NCI-H510A (cell line): Measurements from ENCODE around the gene MCM6.

Experiments used
- DNase-seq: peaks from one replicate; lab custom pipeline; 2025; lab: John Stamatoyannopoulos, UW

MCM6 gene

DNA sequence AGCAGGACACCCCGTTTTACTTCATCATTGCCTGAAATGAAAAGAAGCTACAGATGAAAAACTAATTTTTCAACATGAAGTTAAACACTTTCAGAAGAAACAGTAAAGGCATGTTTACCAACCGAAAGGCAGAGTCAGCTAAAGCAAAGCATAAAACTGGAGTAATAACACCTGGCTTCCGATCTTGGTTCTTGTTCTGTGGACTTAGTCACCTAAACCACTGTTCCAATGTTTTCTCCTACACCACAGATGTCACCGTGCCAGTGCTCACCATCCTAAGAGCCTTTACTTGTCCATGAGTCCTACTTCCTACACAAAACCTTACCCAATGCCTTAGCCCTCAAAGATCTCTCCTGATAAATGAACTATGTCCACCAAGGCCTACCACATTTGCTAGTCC lies 13.5 kb downstream of the MCM6 start:
- no peak for DNase-seq

DNA sequence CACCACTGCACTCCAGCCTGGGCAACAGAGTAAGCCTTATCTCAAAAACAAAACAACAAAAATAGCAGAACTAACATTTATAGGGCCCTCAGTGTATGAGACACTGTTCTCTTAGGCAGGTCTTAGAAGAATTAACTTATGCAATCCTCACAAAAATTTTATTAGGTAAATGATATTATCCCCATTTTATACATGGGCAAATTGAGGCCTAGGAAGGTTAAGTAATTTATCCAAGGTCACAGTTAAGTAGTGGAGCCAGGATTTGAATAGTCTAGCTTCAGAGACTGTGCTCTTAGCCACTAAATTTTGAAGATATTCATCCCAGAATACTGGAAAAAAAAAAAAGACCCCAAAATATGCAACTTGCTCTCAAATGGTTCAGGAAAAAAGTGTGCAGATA lies 22.8 kb downstream of the MCM6 start:
- no peak for DNase-seq

DNA sequence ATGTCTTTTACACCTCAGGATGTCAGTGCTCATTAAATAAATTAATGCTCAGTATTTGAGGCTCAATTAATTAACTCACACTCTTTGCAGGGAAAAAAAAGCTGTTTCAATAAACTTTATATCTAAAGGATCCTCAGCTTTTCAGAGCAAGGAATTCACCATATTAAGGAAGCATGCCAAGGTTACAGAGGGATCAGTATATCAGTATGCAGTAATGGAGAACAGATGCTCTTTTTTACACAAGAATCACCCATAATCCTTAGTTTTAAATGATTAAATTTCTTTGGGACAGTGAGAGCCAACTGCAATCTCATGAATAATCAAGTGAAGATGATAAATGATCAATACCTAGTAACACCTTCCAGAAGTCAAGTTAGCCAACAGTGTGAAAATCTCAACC lies 24.4 kb downstream of the MCM6 start:
- DNase-seq, result no peak

DNA sequence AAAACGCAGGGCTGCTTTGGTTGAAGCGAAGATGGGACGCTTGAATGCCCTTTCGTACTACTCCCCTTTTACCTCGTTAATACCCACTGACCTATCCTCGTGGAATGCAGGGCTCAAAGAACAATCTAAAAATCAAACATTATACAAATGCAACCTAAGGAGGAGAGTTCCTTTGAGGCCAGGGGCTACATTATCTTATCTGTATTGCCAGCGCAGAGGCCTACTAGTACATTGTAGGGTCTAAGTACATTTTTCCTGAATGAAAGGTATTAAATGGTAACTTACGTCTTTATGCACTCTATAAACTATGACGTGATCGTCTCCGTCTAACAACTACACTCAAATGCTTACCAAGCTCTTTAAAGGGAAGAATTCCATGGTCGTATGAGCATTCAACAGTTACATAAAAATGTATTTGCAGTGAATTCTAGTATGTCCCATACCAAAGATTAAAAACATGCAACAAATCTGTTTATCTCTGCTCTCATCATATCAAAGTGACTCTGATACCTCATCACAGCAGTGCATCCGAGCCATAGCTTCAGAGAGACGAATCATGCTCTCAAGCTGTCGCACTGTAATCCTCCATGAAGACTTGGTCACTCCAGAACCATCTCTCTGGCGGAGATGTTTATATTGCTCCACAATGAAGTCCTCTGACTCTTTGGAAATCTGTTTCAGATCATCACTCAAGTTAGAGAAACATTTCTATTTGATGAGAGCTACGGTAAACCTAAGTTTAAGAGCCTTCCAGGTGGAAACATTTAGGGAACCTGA lies 25.2 kb downstream of the MCM6 start:
- no peak for DNase-seq

DNA sequence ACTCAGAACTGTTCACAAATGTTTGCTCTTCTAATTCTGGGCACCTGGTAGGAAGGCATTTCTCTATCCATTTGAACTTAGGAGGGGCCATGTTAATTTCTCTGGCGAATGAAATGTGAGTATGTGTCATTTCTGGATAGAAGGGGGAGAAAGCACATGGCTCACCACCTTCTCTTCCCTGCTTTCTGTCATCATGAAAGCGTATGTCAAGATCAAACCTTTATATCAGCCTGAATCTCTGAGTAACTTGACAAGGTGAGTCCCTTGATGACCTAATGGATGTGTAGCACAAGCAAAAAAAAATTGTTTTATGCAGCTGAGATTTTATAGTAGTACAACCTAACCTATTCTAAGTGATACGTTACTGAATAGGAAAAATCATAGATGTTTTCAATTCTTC lies 27.2 kb downstream of the MCM6 start:
- DNase-seq, result no peak

DNA sequence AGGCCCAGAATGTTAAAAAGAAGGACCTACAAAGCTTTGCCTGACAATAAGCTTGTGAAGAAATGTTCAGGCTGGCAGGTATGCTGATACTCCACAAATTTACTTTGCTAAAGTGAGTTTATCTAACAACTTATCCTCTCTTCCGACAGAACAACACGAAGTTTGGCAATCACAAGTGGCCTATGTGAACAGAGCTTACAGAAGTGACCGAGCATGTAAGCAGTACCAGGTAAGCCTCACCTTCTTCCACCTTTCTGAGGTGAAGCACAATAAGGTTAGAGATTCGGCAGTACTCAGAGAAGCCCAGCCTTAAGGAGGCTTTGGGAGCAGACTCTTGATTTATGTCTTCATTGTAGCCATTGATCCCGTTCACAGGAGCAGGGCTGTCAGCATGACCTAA lies 30.2 kb downstream of the MCM6 start:
- no peak for DNase-seq

DNA sequence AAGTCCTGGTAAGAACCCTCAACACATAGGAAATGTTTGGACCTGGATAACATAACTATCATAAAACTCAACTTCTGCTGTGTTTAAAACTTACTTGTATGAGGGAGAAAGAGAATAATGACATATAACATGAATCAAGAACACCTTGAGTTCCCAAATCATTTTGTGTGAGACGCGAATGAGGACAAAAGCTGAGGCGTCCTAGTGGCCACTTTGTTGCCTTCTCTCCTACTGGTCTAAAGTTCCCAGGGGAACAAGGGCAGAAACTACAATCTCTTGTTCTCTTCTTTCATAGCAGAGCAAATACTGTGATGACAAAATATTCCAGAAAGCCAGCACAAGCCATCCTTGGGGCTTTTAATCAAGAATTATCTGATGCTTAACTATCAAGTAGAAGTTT lies 31.0 kb downstream of the MCM6 start:
- DNase-seq, result no peak

DNA sequence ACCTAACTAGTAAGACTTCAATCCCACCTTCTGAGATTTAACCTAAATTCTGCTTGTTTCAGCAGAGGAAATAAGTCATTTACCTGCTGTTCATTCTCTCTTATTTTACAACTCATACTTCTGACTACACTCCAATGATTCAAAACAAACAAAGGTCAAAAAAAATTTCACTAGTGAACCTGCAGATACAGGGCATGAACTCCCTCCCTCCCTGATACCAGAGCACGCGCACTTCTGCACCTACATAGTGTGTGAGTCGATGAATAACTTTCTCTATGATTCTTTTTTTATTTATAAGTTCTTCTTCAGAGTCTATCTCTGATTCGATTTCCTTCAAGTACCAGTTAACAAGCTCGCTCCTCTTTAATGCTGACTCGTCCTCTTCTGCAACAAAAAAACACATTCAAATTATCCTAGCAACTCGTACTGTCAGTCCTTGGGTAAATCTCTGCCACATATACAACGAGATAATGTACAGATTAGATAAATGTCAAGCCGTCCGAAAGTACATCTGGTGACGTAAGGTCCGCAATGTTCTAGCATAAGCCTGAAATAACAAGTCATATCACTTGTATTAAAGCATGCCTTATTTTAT lies 31.8 kb downstream of the MCM6 start:
- DNase-seq, result no peak

DNA sequence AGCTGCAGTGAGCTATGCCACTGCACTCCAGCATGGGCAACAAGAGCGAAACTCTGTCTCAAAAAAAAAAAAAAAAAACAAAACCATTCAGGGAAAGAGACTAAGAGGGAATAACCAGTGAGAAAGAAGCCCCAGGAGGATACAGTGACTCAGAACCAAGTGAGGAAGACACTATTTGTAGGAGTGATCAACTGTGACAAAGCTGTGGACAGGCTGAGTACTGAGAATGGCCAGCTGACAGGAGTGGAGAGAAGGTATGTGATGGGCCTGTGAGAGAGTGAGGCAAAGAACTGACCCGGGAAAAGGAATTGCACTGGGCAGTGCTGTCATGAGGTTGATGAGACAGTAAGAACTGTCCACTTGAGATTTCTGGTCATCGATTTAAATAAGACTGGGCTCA lies 32.6 kb downstream of the MCM6 start:
- DNase-seq, result no peak

DNA sequence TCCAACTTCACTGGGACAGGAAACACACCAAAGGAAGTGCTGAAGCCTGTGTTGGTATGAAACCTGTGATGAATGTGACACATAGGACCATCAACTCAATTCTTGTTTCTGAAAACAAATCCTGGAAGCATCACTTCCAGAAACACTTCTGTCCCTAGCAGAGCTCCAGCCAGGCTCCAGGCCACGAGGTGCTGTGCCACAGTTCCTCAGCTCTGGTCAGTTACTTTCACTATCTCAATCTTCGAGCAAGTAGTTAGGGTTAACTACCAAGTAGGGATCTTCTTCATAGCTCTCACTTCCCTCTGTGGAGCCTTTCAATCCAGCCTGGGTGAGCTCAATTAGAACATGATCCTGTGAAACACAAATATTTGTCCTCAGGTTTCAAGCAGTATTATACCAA lies 35.6 kb downstream of the MCM6 start:
- DNase-seq, result no peak

DNA sequence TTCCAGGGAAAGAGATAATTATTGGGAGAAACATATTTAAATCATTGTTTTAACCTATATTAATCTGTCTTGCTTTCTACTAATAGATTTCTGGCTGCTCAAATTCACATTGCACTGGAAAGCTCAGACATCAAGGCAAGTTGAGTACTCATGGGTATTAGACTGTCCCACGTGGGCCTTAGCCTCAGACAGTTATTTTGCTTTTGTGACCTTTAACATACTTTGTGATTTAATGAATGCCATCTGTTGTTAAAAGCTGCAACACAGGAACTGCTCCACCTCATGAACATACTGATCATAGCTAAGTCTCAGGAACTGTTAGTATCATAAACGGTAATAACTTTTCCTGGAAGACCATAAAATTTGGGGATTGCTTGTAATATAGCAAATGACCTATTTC lies 36.5 kb downstream of the MCM6 start:
- DNase-seq, result no peak

DNA sequence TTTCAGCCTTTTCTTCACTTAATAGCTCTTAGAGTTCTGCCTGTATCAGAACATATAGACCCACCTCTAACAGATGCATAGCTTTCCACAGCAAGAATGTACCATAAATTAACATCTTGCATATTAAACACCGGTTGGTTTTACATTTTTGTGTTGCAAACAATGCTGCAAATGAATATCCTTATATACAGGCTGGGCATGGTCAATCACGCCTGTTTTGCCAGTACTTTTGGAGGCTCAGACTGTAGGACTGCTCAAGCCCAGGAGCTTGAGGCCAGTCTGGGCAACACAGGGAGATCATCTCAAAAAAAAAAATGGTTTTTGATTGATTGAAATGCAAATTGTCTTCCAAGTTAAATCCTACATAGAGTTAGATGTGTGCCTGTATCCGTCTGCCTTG lies 37.7 kb downstream of the MCM6 start:
- DNase-seq, result no peak

DNA sequence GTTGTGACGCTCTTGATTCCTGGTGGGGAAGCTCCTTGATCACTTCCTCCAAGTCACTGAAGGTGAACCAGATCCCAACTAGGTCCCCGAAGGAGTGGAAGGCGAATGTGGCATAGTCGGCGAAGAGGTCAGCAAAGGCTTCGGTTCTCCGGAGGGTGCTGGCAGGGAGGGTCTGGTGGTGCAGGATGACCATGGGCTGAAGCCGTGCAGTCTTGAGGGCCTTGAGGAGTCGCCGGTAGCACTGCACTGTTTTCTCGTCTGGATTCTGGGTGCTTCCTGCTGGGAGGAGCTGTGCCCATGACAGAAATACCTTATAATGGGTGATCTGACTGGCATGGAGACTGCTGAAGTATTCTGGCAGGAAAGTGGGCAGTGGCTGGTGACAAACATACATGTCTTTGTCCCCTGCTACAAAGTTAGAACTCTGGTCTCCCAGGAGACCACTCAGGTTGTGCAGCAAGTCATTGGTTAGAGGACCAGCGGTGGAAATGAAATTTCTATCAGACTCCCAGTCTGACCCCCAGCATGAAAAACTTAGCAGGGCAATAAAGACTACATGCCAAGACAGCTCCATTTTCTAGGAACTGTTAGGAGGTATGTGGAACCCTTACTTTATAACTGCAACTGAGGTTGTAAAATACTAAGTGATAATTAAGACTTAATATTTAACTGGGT lies 39.5 kb downstream of the MCM6 start, which contains the start of gene LCT:
LCT (minus strand) TSS at position 589 of the 675 bp plus-strand sequence; CDS start at position 574, 15 bp downstream.
- DNase-seq, result no peak

DNA sequence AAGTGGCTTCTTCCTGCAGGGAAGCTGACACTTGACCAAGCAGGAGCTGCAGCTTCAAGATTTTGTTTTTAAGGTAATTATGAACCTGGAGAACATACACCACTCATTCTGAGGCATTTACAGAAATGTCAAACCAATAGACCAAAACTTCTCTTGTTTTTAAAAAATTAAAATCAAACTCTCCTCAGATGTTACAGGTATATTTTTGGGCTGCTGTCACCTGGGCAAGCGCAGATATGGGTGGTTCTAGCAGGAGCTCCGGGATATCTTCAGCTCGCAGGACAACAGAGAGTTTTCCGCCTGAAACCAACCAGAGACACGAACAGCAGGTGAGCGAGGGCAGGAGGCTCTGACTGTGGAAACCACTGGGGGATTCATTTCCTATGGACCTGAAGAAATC lies 43.4 kb downstream of the MCM6 start:
- DNase-seq, result no peak

DNA sequence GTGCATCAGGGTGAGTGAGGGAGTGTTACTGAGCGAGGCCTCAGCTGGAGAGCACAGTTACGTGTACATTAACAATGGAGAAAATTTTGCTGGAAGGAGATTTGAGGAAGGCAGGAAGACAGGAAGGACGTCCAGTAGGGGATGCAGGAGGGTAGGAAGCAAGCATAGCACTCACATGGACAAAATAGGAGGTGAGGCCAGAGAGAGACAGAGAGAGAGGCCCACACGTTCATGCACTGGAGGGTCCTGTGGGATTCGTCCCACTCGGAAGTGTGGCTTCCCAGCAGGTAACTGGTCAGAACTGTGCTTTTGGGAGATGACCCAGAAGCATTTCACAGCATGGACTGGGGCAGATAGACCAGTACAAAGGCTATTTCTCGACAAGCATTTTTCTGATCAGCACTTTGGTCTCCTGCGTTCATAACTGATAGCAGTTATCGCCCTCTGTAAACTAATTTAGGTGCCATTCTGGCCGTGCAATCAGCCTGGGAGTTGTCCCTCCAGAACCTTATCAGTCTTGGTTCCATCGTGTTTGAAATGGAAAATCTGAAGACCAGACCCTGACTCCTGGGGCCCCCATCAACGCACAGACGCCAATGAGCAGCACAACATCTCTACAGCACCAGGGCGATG lies 44.9 kb downstream of the MCM6 start:
- no peak for DNase-seq

DNA sequence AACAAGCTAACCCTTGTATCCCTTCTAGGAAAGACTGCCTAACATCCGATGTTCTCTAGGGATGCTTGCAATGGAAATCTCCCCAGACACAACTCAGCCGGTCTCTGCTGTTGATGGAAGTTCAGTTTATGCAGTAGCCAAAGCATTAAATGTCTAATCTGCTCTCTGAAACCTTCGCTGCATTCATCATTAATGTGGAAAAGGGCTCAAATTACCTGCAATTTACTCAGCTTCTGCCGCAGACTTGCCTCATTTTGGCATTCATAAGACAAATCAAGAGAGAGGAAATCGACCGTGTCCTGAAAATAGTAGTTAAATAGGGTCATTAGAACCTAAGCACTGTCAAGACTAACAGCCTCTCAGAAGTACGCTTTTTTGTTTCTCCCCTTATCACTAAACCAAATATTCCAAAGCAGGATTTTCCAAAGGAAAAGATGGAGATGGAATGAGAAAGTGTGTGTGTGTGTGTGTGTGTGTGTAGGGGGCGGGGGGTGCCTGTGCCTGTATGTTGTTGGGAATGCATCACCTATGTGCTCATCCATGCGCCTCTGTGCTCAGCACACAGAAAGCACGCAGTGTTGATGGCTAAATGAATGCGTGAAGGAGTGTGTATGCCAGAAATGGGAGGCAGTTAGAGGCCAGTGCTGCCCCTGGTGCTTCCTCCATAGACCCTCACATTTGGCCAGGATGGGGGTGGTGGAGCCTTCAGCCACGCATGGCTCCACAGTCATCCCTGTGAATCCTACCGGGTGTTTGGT lies 46.7 kb downstream of the MCM6 start:
- DNase-seq, result no peak

DNA sequence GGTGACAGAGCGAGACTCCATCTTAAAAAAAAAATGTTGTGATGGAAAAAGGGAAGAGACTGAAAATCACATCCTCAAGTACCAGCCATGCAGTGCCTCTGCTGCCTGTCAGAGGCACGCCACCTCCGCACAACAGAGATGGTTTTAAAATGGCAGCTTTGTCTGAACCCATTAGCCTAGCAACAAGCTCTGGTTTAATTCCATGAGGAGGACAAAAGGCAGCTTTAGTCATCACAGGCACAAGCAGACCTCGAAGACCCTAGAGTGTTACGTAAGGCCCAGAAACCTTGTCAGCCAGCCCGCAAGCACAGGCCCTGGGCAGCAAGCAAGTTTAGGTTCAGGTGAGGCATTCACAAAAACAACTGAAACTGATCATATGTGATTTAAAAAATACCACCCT lies 49.7 kb downstream of the MCM6 start:
- DNase-seq, result no peak

DNA sequence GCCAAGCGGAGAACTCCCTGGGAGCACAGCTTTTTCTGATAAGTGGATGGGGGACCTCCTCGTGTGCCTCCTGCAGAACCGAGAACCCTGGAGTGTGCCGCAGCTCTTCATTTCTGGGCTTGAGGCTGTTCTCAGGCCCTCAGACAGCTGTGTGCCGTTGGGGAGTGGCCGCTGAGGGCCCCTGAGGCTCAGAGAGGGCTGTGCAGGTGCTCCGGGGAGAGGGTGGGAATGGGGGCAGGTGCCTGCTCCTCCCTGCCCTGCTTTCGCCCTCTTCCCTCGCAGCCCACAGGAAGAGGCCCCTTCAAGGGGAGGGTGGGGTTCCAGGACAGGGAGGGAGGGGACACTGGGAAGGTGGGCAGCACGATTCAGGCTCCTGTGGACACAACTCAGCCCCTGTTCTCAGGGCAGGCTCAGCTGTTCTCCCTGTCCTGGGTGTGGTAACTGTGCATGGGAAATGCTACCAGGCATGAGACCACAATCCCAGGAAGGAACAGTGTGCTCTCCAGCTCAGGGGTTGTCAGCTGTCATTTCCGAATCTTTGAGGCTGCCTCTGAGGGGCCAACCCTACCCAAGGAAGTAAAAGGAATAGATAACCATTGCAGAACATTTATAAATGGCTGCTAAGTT lies 50.6 kb downstream of the MCM6 start:
- DNase-seq, result peak; percentile 48

DNA sequence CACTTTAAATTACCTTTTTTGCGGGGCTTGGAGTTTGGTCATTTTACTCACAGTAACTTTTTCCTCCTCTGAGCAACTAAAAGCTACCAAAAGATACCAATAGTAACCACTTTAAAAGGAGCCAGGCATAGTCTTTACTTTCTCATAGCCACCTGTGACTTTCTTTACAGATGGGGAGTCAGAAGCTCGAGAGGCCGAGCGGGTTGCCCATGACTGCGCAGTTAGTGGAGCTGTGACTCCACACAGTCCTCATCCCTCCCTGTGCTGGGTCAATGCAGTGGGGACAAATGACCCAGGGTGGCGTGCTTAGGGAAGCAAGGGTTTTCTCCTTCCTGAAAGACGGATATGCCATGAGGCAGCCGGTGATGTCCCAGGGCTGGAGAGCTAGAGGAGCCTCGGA lies 51.1 kb downstream of the MCM6 start:
- DNase-seq, result no peak

DNA sequence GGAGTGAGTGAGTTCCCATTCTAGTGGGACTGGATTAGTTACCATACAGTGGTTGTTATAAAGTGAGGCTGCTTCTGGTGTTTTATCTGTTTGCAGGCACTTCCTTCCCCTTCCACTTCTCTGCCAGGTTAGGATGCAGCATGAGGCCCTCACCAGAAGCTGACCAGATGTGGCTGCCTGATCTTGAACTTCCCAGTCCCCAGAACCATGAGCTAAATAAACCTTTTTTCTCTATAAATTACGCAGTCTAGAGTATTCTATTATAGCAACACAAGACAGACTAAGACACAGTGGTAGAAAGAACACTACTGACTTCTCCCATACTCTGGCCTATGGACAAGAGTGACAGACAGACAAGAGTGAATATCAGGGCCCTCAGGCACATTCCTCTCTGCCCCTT lies 53.4 kb downstream of the MCM6 start:
- no peak for DNase-seq

DNA sequence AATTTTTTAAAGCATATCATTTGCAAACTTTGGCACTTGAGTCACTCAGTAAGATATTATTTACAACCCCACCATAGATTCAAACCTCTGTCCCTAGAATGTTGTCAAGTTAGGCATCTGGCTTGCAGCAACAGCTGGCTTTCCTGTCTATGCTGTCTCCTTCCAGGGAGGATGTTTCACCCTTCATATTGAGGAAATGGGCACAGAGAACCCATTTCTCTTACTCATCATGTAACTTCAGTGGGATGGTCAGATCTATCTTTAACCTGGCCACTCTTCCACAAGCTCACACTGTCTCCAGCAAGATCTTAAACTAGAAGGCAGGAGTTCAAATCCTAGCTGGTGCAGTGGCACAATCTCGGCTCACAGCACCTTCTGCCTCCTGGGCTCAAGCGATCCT lies 55.1 kb downstream of the MCM6 start:
- no peak for DNase-seq
